NCI-H146 treated with DMSO at 0.1 percent for 48 hours (cell line): ENCODE results near the gene CD1D.
"Not testable (repeated sequence)": the region's sequence is repeated elsewhere in the genome, so short reads cannot be mapped to it uniquely, and the experiment has no call there.

ENCODE experiments used
- DNase-seq: peaks from one replicate; lab custom pipeline; 2025; ENCODE audit not compliant: unreplicated experiment; lab: John Stamatoyannopoulos, UW

The CD1D gene

DNA sequence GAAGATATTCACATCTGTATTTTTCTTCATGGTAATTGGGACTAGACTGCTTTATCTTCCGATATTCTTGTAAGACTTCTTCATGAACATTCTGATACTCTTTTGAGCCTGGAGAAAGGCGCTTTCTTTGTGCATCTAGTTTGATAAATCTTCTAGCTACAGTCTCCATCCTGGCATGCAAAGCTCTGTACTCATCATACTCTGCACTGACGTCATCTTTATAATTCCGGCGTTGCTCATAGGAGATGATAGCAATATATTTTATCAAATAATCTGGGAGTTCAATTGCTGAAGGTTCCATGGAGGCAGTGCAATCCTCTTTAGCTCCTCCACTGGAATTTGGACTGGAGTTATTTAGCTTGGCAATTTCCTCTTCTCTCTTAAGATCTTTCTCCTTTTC is 4.8 kb upstream of the CD1D start:
- not testable (repeated sequence) for DNase-seq

DNA sequence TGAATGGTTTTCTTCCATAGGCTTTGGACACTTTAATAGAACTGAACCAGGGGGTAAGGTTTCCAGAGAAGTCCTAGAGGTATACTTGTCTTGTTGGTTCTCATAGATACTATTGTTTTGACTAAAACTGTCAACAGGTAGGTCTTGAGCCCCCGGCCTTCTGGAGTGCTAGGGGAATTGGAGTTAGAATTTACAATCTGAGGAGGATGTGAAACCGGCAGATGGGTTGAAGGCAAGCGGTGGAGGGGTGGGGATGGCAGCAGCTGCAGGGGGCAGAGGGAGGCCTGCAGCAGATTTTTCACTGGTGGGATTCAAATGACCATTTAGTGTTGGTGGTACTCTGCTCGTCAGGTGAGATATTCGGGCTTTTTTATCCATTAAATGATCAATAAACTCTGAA is 4.3 kb upstream of the CD1D start:
- DNase-seq = no peak

DNA sequence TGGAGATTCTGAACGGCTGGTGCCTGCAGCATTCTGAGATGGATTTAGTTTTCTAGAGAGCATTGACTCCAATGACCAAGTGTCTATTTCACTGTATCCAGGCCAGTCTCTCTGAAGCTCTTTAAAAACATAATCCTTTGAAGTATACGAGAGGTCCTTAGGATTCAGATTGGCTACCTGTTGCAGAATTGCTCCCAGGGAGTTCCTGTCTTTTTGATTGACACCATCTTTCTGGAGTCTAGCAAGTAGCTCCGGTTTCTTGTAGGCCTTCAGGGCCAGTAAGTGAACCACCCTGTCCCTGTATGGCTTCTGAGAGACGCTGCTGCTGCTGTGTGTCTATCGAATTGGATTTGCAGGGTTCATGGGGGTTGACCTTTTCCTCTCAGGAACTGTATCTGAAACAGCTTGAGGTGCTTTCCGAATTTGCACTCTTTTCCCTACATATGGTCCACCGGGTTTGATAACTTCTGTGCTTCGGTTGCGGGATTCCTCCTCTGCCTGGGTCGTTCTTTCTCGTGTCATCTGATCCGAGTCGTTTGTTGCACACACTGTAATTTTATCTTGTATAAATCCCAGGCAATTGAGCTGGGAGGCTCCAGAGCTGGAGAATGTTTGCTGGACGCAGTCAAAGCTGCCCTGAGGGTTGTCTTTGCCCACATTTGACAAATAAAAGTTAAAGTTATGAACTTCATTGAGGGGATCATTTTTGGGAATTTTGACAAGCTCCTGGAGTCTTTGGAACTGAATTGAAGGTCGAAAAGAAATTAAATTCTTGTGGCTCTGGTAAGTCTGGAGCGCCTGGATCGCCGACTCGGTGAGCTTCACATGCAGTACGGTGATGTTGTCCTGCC is 3.6 kb upstream of the CD1D start:
- DNase-seq = not testable (repeated sequence)

DNA sequence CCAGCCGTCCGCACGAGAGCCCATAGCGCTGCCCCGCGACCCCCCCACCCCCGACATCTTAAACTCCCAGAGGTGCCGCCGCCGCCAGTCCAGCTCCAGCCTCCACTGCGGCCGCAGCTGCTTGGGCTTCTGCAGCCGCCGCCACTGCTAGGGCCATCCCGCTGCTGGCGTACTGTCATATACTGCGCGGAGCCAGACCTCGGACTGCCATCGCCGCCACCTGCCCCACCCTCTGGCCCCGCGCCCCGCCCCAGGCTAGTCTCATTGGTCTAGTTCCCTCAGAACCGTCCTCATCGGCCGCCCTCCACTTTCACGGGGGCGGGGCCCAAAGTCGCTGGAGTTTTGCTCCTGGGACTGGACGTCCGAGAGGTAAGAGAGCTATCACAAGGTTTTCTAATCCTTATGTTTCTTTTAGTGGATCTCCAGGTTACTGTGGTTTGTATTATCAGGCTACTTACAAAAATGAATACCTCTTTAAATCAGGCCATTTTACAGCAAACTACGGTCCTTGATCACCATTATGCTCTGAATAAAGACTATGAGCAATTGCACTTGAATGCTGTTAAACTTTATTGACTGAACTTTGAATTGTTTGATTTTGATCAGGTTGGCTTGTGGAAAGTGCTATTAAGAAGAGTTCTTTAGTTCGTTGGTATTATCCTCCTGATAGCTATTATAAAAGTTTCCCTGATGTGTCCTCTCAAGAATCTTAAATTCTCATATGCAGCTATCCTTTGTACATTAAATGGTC is 2.8 kb upstream of the CD1D start:
- no peak for DNase-seq

DNA sequence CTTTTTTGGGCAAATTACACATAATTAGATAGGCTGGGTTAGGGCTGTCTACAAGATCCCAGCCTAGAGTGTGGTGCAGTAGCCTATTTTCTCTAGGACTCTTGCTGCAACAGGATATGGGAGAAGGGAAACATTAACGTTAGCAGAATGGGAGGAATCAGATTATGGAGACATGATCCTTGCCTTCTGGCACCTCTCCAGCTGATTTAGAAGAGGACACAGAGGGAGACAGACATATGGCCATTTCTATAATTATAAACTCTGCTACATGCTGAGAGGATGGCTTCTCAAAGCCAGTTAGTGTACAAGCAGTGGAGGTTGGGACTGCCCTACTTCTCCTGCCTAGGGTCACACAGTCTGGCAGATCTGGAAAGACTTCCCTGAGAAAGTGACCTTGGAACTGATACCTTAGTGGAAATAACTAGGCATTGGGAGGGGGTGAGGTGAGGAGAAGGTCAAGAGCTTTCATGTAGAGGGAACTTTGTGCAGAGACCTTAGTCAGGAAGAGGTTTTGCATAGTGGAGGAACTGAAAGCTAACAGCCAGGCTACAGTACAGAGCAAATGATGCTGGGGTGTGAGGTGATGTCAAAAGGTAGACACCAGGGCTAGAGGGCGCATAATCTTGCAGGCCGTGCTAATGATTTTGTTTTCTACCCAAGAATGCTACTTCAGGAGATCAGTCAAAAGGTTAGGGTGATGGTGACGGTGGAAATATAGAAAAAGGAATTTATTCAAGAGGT is 1.2 kb upstream of the CD1D start:
- DNase-seq = no peak

DNA sequence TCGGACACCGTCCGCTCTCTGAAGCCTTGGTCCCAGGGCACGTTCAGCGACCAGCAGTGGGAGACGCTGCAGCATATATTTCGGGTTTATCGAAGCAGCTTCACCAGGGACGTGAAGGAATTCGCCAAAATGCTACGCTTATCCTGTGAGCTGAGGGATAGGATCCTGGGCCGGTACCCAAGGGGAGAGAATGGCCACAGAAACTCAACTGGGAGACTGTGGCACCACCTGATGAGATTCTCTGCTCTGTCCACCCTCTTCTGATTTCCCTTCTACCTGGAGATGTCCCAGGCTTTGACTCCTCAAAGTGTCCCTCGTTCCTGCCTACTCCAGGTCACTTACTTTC is 855 bp downstream of the CD1D start:
- no peak for DNase-seq

DNA sequence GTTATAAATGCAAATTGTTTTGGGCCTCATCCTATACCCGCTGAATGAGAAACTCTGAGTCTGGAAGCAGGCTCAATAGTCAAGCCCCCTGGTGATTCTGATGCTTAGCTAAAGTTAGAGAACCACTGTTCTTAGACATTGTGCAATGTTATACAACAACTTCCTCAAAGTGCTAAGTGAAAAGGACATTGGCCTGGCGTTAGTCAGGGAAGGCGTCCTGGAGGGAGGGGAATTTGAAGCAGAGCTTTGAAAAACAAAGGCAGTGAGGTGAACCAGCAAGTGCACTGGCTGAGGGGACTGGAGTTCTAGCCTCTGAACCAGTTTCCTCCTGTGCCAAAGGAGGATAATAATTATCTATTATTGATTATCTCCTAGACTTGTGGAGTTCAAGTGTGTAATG is 5.1 kb downstream of the CD1D start:
- no peak for DNase-seq

DNA sequence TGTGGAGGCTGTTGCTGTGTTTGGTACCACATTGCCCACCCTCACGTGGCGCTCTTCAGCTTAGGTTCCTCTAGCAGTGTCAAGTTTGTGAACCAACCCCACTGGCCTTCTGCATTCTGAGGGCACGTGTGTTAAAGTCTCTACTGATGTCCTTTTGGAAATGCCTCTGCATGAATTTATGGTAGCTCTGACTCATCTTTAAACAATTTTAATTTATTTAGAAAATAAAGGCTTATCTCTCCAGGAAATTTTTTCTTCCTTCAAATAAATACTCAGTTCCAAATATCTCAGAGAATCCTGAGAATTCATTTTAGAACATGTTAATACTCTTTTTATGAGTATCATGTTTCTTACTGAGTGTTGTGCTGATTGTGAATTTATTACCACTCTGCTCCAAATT is 5.5 kb downstream of the CD1D start:
- no peak for DNase-seq

DNA sequence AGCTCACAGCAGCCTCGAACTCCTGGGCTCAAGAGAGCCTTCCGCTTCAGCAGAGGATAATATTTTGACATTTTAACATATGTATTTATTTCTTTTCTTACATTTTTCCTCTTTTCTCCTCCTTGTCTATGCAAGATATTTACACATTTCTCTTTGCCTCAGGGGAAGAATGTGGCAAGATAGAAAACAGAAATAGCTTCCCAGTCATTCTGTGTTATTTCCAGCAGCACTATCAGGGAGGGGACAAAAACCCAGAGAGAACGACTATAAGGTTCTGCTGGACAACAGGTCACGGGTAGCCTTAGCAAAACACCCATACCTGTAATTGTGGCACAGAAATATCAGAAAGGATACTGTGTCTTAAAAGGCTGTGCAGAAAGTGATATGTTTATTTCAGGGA is 7.9 kb downstream of the CD1D start:
- DNase-seq = no peak

DNA sequence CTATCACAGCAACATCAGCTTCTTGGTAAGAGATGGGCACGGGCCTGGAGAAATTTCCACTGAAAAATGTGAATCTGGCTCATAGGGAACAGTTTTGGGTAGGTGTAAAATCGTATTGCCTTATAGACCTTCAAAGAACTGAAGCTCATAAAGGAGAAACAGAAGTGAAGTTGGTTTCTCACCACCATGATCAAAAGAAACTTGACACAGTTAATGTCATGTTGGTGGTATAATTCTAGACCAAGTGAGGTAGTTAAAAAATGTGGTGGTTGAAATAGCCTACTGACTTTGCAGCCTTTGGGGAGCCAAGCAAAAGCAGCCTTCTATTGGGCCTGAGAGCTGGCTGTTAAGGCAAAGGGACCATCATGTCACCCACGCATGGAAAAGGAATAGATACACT is 8.9 kb downstream of the CD1D start:
- no peak for DNase-seq

DNA sequence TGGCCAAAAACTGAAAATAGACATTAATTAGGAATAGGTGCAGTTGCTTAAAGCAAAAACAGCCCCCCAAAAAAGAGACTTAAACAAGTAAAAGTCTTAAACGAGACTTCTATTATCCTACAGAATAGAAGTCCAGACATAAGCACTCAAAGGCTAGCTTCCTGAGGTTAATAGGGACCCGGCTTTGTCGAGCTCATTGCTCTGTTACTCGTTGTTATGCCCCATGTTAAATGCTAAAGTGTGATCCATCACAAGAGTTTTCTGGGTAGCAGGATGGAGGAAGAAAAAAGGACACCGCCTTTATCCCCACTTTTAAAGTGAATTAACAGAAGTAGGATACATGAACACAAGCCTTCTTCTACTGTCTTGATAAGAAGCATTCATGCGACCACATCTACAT is 10.6 kb downstream of the CD1D start:
- DNase-seq = no peak

DNA sequence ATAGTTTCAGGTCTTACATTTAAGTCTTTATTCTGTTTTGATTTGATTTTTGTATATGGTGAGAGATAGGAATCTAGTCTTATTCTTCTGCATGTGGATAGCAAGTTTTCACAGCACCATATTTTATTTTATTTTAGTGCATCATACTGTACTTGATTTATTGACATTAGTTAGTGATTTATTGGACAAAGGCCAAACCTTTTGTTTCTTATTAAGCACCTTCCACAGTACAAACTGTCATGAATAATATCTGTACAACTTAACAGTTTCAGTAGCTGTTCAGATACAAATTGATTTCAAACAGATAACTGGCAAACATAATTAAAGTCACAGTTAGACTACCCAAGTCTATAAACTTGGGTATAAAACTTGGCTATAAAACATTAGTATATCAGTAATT is 15.8 kb downstream of the CD1D start:
- DNase-seq = no peak

DNA sequence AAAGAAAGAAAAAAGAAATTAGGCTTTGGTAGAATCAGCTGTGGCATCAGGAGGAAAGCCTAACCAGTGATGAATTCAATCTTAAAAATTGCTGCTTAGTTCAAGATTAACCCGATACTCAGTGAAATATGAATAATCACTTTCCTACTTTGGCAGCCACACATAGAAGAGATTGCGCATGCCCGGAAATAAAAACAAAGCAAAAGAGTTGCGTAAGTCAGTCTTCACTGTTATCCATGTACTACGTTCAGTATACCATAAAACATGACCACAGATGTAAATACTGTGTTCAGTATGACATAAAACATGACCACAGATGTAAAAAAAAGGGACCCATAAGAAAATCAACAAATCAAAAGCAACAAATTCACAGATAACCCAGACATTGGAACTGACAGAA is 19.2 kb downstream of the CD1D start:
- no peak for DNase-seq

DNA sequence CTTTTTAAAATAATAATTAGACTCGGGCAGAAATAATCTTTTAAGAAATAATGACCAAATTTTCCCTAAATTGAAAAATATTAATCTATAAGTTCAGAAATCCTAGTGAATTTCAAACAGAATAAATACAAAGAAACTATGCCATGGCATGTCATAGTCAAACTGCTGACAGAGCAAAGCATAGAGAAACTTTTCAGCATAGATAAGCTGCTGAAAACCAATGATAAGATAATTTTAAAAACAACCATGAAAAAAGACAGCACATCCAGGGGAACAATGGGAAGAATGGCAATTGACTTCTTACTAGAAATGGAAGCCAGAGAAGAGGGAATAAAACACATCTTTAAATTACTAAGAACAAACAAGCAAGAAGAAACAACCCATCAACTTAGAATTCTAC is 19.8 kb downstream of the CD1D start:
- DNase-seq = no peak

DNA sequence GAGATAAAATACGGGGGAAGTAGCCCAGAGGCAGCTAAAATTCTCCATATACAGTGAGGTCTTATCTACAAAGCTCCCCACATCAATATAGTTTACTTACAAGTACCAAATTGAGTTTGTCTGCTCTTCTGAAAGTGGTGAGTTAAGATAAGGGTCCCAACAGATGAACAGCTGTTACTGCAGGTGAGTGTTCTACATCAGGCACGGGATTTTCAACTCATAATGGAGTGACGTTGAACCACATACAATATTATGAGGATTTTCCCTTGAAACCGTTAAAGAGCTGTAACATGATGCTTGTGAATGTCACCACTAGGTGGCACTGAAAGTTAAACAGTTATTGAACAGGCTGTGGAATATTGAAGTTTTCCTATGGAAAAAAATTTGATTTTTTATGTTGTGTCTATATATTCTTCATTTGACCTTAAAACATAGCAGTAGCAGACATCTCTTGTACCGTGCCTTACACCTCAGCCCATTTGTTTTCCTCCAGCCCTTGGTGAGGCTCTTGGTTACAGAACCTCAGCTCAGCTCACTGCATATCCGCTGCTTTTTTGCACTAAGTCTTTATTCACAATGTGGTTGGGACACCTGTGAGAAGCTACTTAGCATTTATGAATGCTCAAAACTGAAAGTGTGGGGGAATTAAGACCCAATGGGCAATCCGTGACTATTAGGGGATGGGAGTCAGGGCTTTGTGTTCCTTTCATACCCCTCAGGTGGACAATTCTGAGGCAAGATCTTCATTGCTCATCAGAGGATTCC is 23.2 kb downstream of the CD1D start:
- peak; percentile 32 for DNase-seq

DNA sequence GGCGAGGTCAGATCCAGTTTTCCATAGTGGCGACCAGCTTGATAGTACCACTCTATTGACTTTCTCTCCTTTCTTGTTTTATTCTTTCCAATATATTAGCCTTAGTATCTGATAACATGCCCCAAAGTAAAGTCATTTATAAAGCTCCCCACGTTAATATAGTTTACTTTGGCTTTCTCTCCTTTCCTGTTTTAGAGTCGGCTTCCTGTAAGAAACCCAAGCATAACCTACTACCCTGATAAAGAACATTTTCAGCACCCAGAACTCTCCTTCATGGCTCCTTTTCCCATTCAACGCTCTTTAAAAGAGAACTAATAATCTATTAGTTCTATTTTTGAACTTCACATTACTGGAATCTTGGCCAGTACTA is 23.7 kb downstream of the CD1D start:
- no peak for DNase-seq

DNA sequence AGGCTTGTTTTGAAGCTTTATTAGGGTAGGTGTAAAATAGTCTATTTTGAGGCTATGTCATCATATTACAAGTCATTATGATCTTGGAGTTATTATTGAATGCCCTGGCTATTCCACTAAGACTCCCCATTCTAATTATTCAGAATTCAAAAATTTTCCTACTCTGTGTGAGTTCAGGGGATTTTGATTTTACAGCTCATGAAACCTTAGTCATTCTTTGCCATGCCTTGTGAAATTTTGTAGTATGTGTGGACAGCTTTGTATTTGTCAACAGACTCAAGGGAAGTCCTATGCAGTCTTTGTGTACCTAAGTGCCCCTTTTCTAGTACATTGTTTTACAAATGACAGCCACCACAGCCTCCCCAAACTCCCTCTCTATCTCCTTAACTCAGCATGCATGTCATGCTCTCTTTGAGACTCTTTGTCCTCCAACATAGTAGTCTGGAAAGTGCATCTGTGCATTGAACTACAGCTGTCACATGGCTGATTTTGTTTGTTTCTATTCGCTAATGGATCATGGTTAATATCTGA is 28.0 kb downstream of the CD1D start:
- no peak for DNase-seq

DNA sequence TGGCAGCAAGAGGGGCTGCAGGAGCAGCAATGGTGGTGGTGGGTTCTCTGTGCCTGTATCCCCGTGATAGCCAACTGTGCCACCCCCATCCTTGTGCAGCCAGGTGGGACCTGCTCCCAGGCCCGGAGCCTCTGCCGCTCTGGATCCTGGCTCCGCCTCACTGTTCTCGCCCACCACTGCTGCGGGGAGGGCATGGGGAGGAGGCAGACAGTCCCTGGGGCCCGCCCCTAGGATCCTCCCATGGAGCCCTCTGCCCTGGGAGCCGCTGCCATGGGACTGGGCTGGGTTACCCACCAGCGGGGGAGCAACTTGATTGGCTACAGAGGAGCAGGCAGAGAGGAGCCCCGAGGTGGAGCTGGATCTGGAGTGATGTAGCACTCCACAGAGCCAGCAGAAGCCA is 31.6 kb downstream of the CD1D start:
- no peak for DNase-seq

DNA sequence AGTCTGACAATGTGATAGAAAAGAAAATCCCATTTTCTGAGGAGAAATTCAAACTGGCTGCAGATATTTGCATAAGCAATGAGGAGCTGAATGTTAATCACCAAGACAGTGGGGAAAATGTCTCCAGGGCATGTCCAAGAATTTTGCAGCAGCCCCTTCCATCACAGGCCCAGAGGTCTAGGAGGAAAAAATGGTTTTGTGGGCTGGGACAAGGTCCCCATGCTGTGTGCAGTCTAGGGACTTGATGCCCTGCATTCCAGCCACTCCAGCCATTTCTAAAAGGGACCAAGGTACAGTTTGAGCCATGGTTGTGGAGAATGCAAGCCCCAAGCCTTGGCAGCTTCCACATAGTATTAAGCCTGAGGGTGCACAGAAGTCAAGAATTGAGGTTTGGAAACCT is 42.8 kb downstream of the CD1D start:
- DNase-seq = not testable (repeated sequence)

DNA sequence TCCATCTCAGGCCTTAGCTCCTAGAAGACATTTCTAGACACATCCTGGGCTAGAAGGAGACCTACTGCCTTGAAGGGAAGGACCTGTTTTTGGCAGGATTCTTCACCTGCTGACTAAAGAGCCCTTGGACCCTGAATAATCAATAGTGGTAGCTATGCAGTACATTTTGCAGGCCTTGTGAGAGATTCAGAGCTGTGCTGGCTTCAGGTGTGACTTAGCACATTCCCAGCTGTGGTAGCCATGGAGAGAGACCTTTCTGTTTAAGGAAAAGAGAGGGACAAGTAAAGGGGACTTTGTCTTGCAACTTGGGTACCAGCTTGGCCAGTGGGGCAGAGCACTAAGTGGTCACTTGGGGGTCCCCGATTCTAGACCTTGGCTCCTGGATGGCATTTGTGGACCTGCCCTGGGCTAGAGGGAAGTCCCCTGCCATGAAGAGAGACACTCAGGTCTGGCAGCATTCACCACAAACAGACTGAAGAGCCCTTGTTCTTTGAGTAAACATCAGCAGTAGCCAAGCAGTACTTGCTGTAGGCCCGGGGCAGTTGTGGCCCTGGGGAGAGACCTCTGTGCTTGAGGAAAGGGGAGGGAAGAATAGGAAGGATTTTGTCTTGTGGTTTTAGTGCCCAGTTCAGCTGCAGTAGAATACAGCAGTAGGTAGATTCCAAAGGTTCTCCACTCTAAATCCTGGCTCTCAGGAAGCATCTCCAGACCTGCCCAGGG is 47.4 kb downstream of the CD1D start:
- no peak for DNase-seq
